Mesendoderm (in vitro differentiated cells): ENCODE measurements around the gene PARD3B.

ENCODE experiments used
- DNase-seq: peaks from one replicate; pipeline ENCODE4 v3.0.0; 2013
- H2AK5ac ChIP-seq: 2 replicates; pipeline ENCODE4 v1.6.1; 2013; ENCODE audit warnings: low read length, inconsistent platforms
- H2BK120ac ChIP-seq: 2 replicates; pipeline ENCODE4 v1.6.1; 2013; ENCODE audit warnings: low read depth, mild to moderate bottlenecking, low read length, moderate library complexity, mixed read lengths
- H2BK15ac ChIP-seq: replicated peaks from 2 replicates; pipeline ENCODE4 v1.6.1; 2013; ENCODE audit warnings: low read depth, mild to moderate bottlenecking, moderate library complexity
- H2BK5ac ChIP-seq: 2 replicates; pipeline ENCODE4 v1.6.1; 2013; ENCODE audit warnings: low read length, inconsistent platforms
- H3K18ac ChIP-seq: 2 replicates; pipeline ENCODE4 v1.6.1; 2013; ENCODE audit warnings: mild to moderate bottlenecking, low read length, mixed read lengths
- H3K23ac ChIP-seq: one replicate; pipeline ENCODE4 v1.6.1; 2013; ENCODE audit warnings: low read length
- H3K27ac ChIP-seq: 2 replicates; pipeline ENCODE4 v1.5.1; 2013; ENCODE audit warnings: low read depth, mild to moderate bottlenecking, inconsistent platforms, low read length, moderate library complexity
- H3K27me3 ChIP-seq: 2 replicates; pipeline ENCODE4 v1.6.1; 2013; ENCODE audit warnings: low read length, control low read depth, mild to moderate bottlenecking, inconsistent platforms; ENCODE audit not compliant: insufficient read depth, poor library complexity
- H3K36me3 ChIP-seq: 2 replicates; pipeline ENCODE4 v1.6.1; 2013; ENCODE audit warnings: low read length, inconsistent platforms; ENCODE audit not compliant: control insufficient read depth, insufficient read depth
- H3K4ac ChIP-seq: one replicate; pipeline ENCODE4 v1.6.1; 2013; ENCODE audit warnings: low read depth, mild to moderate bottlenecking, low read length, moderate library complexity
- H3K4me1 ChIP-seq: 2 replicates; pipeline ENCODE4 v1.6.1; 2013; ENCODE audit warnings: low read depth, low read length, inconsistent platforms; ENCODE audit not compliant: control insufficient read depth
- H3K4me2 ChIP-seq: 2 replicates; pipeline ENCODE4 v1.6.1; 2013; ENCODE audit warnings: low read length
- H3K4me3 ChIP-seq: 2 replicates; pipeline ENCODE4 v1.5.1; 2013; ENCODE audit warnings: mild to moderate bottlenecking, low read length
- H3K56ac ChIP-seq: one replicate; pipeline ENCODE4 v1.6.1; 2013; ENCODE audit warnings: low read length
- H3K79me1 ChIP-seq: 2 replicates; pipeline ENCODE4 v1.6.1; 2013; ENCODE audit warnings: low read length, inconsistent platforms
- H3K79me2 ChIP-seq: 2 replicates; pipeline ENCODE4 v1.6.1; 2013; ENCODE audit warnings: mild to moderate bottlenecking, low read length; ENCODE audit not compliant: control insufficient read depth, insufficient read depth
- H3K9ac ChIP-seq: 2 replicates; pipeline ENCODE4 v1.6.1; 2013; ENCODE audit warnings: low read length, inconsistent platforms
- H4K5ac ChIP-seq: one replicate; pipeline ENCODE4 v1.6.1; 2013; ENCODE audit warnings: low read length
- H4K8ac ChIP-seq: one replicate; pipeline ENCODE4 v1.6.1; 2013; ENCODE audit warnings: low read depth, mild to moderate bottlenecking, control low read depth, low read length, moderate library complexity
- WGBS: extraction: QIAGEN DNeasy Blood & Tissue Kit; methylation state at CpG from one replicate; pipeline ENCODE4 v1.1.7; 2013; ENCODE audit warnings: low lambda C conversion rate, missing lambda C conversion rate; ENCODE audit not compliant: insufficient coverage; ENCODE audit errors: extremely low coverage; 5-methylcytosine and 5-hydroxymethylcytosine counted together

PARD3B gene

GRCh38 chr2:204923957-204924356 lies 378.7 kb downstream of the PARD3B start:
- no peaks in the 10 kb centered on the region for H3K27me3 ChIP-seq
- no peak overlapping the region for H2BK15ac ChIP-seq
- H3K4me1 ChIP-seq = no peaks in the 10 kb centered on the region
- no peak overlapping the region for H3K27ac ChIP-seq
- H2BK5ac ChIP-seq = no peak overlapping the region
- no peaks in the 10 kb centered on the region for H3K79me1 ChIP-seq
- H3K9ac ChIP-seq = no peak overlapping the region
- H3K18ac ChIP-seq = no peak overlapping the region
- no peak overlapping the region for H4K8ac ChIP-seq
- H3K36me3 ChIP-seq = no peaks in the 10 kb centered on the region
- no peak overlapping the region for H3K56ac ChIP-seq
- H3K4me2 ChIP-seq = no peak overlapping the region
- H3K4me3 ChIP-seq = no peak overlapping the region
- no peak overlapping the region for H4K5ac ChIP-seq
- DNase-seq = no peak
- no peak overlapping the region for H2BK120ac ChIP-seq
- no peaks in the 10 kb centered on the region for H3K79me2 ChIP-seq
- H3K23ac ChIP-seq = no peak overlapping the region
- no peak overlapping the region for H2AK5ac ChIP-seq
- H3K4ac ChIP-seq = no peak overlapping the region

- Histone ChIP-seq H3K27ac (no peak overlapping the region), H3K36me3 (no peaks in the 10 kb centered on the region), H3K79me2 (no peaks in the 10 kb centered on the region), H3K4ac (no peak overlapping the region), H3K23ac (no peak overlapping the region), H3K27me3 (no peaks in the 10 kb centered on the region), H3K56ac (no peak overlapping the region), H3K4me1 (no peaks in the 10 kb centered on the region), H2BK5ac (no peak overlapping the region), H4K8ac (no peak overlapping the region), H3K4me3 (no peak overlapping the region), H3K9ac (no peak overlapping the region), H4K5ac (no peak overlapping the region), H2BK120ac (no peak overlapping the region), H2AK5ac (no peak overlapping the region), H3K79me1 (no peaks in the 10 kb centered on the region), H2BK15ac (no peak overlapping the region), H3K4me2 (no peak overlapping the region), H3K18ac (no peak overlapping the region)
- no peak for DNase-seq
These were observed 386.3 kb downstream of the PARD3B start for GRCh38 chr2:204931562-204931961.

- H3K27ac ChIP-seq = no peak overlapping the region
- no peaks in the 10 kb centered on the region for H3K4me1 ChIP-seq
- H3K79me2 ChIP-seq = no peaks in the 10 kb centered on the region
- H2BK15ac ChIP-seq = no peak overlapping the region
- no CpG with 5 or more reads among the region's 1 CpG for WGBS
- H2BK5ac ChIP-seq = no peak overlapping the region
- no peak overlapping the region for H3K18ac ChIP-seq
- H3K56ac ChIP-seq = no peak overlapping the region
- H4K8ac ChIP-seq = no peak overlapping the region
- H3K4me2 ChIP-seq = no peak overlapping the region
- H3K79me1 ChIP-seq = no peaks in the 10 kb centered on the region
- DNase-seq = no peak
- no peak overlapping the region for H3K9ac ChIP-seq
- H3K36me3 ChIP-seq = no peaks in the 10 kb centered on the region
- no peak overlapping the region for H3K4ac ChIP-seq
- no peak overlapping the region for H3K4me3 ChIP-seq
- no peak overlapping the region for H4K5ac ChIP-seq
- no peak overlapping the region for H2BK120ac ChIP-seq
- H3K27me3 ChIP-seq = no peaks in the 10 kb centered on the region
- no peak overlapping the region for H2AK5ac ChIP-seq
- H3K23ac ChIP-seq = no peak overlapping the region
These were observed 388.6 kb downstream of the PARD3B start for GRCh38 chr2:204933735-204934374.

DNA sequence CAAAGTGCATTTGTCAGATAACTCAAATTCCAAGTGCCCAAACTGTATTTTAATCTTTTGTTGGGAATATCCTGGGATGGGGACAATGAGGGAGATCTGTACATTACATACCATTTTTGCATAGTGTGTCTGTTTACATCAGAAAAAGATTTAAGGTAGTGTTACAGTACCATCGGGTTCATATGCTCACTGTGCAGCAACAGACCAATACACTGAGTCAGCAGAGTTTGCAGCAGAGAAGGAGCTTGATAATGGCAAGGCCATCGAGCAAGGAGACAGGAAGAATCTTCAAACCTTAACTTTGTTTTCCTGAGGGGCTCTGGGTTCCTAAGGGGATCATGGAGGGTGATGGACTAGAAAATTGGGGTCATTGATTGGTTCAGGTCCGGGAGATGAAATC lies 399.7 kb downstream of the PARD3B start:
- no peak overlapping the region for H2BK5ac ChIP-seq
- H3K79me2 ChIP-seq = no peaks in the 10 kb centered on the region
- H2BK120ac ChIP-seq = no peak overlapping the region
- no peak overlapping the region for H3K4me2 ChIP-seq
- no peak overlapping the region for H3K18ac ChIP-seq
- no CpG with 5 or more reads among the region's 3 CpGs for WGBS
- no peaks in the 10 kb centered on the region for H3K4me1 ChIP-seq
- no peaks in the 10 kb centered on the region for H3K36me3 ChIP-seq
- no peak for DNase-seq
- H3K27me3 ChIP-seq = no peaks in the 10 kb centered on the region
- peak overlapping the region; percentile 9 for H2BK15ac ChIP-seq
- no peak overlapping the region for H3K4me3 ChIP-seq
- H3K56ac ChIP-seq = no peak overlapping the region
- no peak overlapping the region for H4K8ac ChIP-seq
- H3K4ac ChIP-seq = no peak overlapping the region
- H2AK5ac ChIP-seq = no peak overlapping the region
- H4K5ac ChIP-seq = no peak overlapping the region
- H3K9ac ChIP-seq = no peak overlapping the region
- no peak overlapping the region for H3K27ac ChIP-seq
- no peak overlapping the region for H3K23ac ChIP-seq
- no peaks in the 10 kb centered on the region for H3K79me1 ChIP-seq

DNA sequence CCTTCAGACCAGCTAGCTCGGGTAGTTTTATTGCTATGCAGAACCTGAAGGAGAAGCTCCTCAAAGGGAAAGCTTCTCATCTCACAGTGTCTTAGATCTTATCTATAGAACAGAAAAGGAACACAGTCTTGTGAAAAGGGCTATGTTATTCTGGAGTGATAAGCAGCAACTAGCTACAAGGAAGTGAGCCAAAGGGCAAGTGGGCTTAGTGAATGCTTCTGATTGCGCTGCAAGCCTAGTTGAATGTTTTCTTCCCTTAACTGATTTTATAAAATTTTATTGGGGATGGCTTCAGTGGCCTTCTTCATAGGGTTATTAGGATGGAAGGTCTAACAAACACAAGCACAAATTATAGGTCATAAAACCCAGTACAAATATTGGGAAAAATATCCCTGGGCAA lies 400.1 kb downstream of the PARD3B start:
- no peak overlapping the region for H4K5ac ChIP-seq
- no peak for DNase-seq
- H3K27ac ChIP-seq = no peak overlapping the region
- no peaks in the 10 kb centered on the region for H3K79me1 ChIP-seq
- no peaks in the 10 kb centered on the region for H3K27me3 ChIP-seq
- no CpG with 5 or more reads among the region's 2 CpGs for WGBS
- no peak overlapping the region for H3K4me3 ChIP-seq
- H2BK5ac ChIP-seq = no peak overlapping the region
- H2AK5ac ChIP-seq = no peak overlapping the region
- no peak overlapping the region for H2BK120ac ChIP-seq
- no peak overlapping the region for H4K8ac ChIP-seq
- H3K36me3 ChIP-seq = no peaks in the 10 kb centered on the region
- no peaks in the 10 kb centered on the region for H3K79me2 ChIP-seq
- H3K4me2 ChIP-seq = no peak overlapping the region
- no peaks in the 10 kb centered on the region for H3K4me1 ChIP-seq
- no peak overlapping the region for H3K56ac ChIP-seq
- no peak overlapping the region for H2BK15ac ChIP-seq
- H3K18ac ChIP-seq = no peak overlapping the region
- no peak overlapping the region for H3K4ac ChIP-seq
- H3K23ac ChIP-seq = no peak overlapping the region
- H3K9ac ChIP-seq = no peak overlapping the region

DNA sequence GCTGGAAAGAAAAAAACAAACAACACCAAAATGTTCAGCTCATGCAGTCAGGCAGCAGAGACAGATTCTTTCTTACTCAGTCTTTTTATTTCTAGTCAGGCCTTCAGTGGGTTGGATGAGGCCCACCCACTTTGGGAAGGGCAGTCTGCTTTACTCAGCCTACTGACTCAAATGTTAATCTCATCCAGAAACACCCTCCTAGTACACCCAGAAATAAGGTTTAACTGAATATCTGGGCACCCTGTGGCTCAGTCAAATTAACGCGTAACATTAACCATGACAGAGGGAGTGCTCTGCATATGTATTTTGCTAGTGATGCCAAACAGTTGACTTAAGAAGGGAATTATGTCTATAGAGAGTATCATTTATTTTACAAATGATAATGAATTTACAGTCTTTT lies 401.6 kb downstream of the PARD3B start:
- Histone ChIP-seq H4K5ac (no peak overlapping the region), H3K4ac (no peak overlapping the region), H3K79me1 (no peaks in the 10 kb centered on the region), H3K4me3 (no peak overlapping the region), H3K56ac (no peak overlapping the region), H3K4me2 (no peak overlapping the region), H3K23ac (no peak overlapping the region), H3K36me3 (no peaks in the 10 kb centered on the region), H3K27me3 (no peaks in the 10 kb centered on the region), H3K27ac (no peak overlapping the region), H2BK120ac (no peak overlapping the region), H3K4me1 (no peaks in the 10 kb centered on the region), H3K79me2 (no peaks in the 10 kb centered on the region), H2AK5ac (no peak overlapping the region), H3K9ac (no peak overlapping the region), H4K8ac (no peak overlapping the region), H2BK5ac (no peak overlapping the region), H2BK15ac (no peak overlapping the region), H3K18ac (no peak overlapping the region)
- no CpG with 5 or more reads among the region's 2 CpGs for WGBS
- no peak for DNase-seq
